Gastrocnemius medialis (tissue), 4 donors: ENCODE results near the gene MAP3K10. TPM values are rescaled to one million over a fixed set of nuclear protein-coding genes. Genes with fewer than 3 reads are reported as not detected.

ENCODE experiments used
- ATAC-seq, 2 donors: fragments of 150-250 bp; one replicate each; pipeline ENCODE4 v1.9.1; 2016
- DNase-seq, 2 donors: peaks; one replicate each; pipeline ENCODE4 v3.0.0-alpha.2; 2019
- H3K27ac ChIP-seq, 4 donors: fragments of 200-600 bp; sonication (generic); 1 replicate in 1 of 4; 2 replicates in 3 of 4; pipeline ENCODE4 v1.5.1; 2016 to 2018; ENCODE audit warnings: mild to moderate bottlenecking in 2 of 4, moderate library complexity in 1 of 4
- H3K27me3 ChIP-seq, 3 donors: fragments of 200-600 bp; sonication (generic) in 2 of 3; 1 replicate in 1 of 3; 2 replicates in 2 of 3; pipeline versions ENCODE4 v1.5.1 to v1.6.0; 2016 to 2019; ENCODE audit warnings: mild to moderate bottlenecking in 1 of 3, moderate library complexity in 1 of 3
- H3K36me3 ChIP-seq, 2 donors: fragments of 200-600 bp; sonication (generic) in 1 of 2; one replicate each; pipeline ENCODE4 v1.5.1; 2017 to 2018
- H3K4me1 ChIP-seq, 2 donors: fragments of 200-600 bp; sonication (generic) in 1 of 2; one replicate each; pipeline ENCODE4 v1.5.1; 2016 to 2017; ENCODE audit warnings: mild to moderate bottlenecking in 2 of 2
- H3K4me3 ChIP-seq, 4 donors: fragments of 200-600 bp; sonication (generic) in 3 of 4; 1 replicate in 1 of 4; 2 replicates in 3 of 4; pipeline ENCODE4 v1.5.1; 2016 to 2019; ENCODE audit warnings: mild to moderate bottlenecking in 2 of 4
- H3K9me3 ChIP-seq, 3 donors: fragments of 200-600 bp; sonication (generic) in 2 of 3; 1 replicate in 1 of 3; 2 replicates in 2 of 3; pipeline ENCODE4 v1.5.1; 2016 to 2019
- CTCF ChIP-seq, 5 experiments: fragments of 450-650 bp in 3 of 5; fragments of 200-600 bp in 2 of 5; sonication (generic) in 2 of 5; IDR thresholded peaks in 4 of 5; conservative IDR thresholded peaks in 1 of 5; 1 replicate in 4 of 5; 2 replicates in 1 of 5; pipeline ENCODE4 v1.5.1; 2016 to 2019; ENCODE audit warnings: antibody characterized with exemption in 5 of 5, mild to moderate bottlenecking in 3 of 5, moderate library complexity in 3 of 5
- POLR2A ChIP-seq, 2 donors: fragments of 450-650 bp; IDR thresholded peaks; one replicate each; pipeline ENCODE4 v1.6.1; 2017; ENCODE audit warnings: antibody characterized with exemption in 2 of 2, mild to moderate bottlenecking in 2 of 2, moderate library complexity in 2 of 2
- in situ Hi-C, 4 donors: fragments of 200-750 bp; cut with MboI; loops; one replicate each; pipeline versions ENCODE4 v1.15.0 to v1.8.0; 2017; ENCODE audit warnings: low sequenced_read_pairs in 4 of 4
- intact Hi-C: fragments of 100-400 bp; cut with DNase I; formaldehyde crosslinking; loops from one replicate; pipeline ENCODE4 v1.15.1; 2023; ENCODE audit warnings: low total_unique reads
- total RNA-seq, 4 donors: library from RNA; depleted of rRNA; stranded (reverse); fragments of >200 nt; gene quantifications; one replicate each; pipeline versions ENCODE4 v1.1.0 to v1.2.3, GENCODE V29; 2016

The MAP3K10 gene
- total RNA-seq, 4 donors from 2014 or later: 16.4 to 25.8 (median 21.6) TPM

GRCh38 chr19:40232479-40232878, 41.3 kb downstream of the MAP3K10 start:
- DNase-seq: no peak
- ATAC-seq: no peak
- Histone ChIP-seq H3K4me1 (peaks cover 5 to 17% of the 10 kb centered on the region in 2 donors), H3K9me3 (no peaks in the 10 kb centered on the region), H3K27me3 (peaks cover 0 to under 1% (median 0%) of the 10 kb centered on the region in 3 donors), H3K4me3 (no peak overlapping the region), H3K36me3 (peaks cover 3 to 46% of the 10 kb centered on the region in 2 donors), H3K27ac (no peak overlapping the region)
- intact Hi-C loops: no loop called here
- in situ Hi-C loops: no loop called here
- no peak for TF ChIP-seq CTCF (IDR thresholded peaks at IDR 0.05 in 4 of 5, conservative IDR thresholded peaks at IDR 0.05 in 1 of 5)

- peaks cover 5 to 17% of the 10 kb centered on the region in 2 donors for H3K4me1 ChIP-seq
- H3K4me3 ChIP-seq: no peak overlapping the region
- H3K27ac ChIP-seq: no peak overlapping the region
- peaks cover 3 to 53% of the 10 kb centered on the region in 2 donors for H3K36me3 ChIP-seq
- TF ChIP-seq POLR2A (IDR thresholded peaks at IDR 0.05) (no peak), CTCF (IDR thresholded peaks at IDR 0.05 in 4 of 5, conservative IDR thresholded peaks at IDR 0.05 in 1 of 5) (no peak)
- ATAC-seq (no peak), DNase-seq (no peak)
- H3K27me3 ChIP-seq: no peaks in the 10 kb centered on the region
- H3K9me3 ChIP-seq: no peaks in the 10 kb centered on the region
- in situ Hi-C loops: no loop called here
- intact Hi-C loops: no loop called here
Observed at GRCh38 chr19:40232949-40233810, 42.0 kb downstream of the MAP3K10 start.

- DNase-seq: no peak
- intact Hi-C loops: no loop called here
Observed at GRCh38 chr19:40233811-40234389, 42.7 kb downstream of the MAP3K10 start.

GRCh38 chr19:40234429-40235237, 43.4 kb downstream of the MAP3K10 start:
- H3K27me3 ChIP-seq: no peaks in the 10 kb centered on the region
- H3K4me1 ChIP-seq: peaks cover 5 to 17% of the 10 kb centered on the region in 2 donors
- H3K9me3 ChIP-seq: no peaks in the 10 kb centered on the region
- peaks cover 3 to 68% of the 10 kb centered on the region in 2 donors for H3K36me3 ChIP-seq
- no peak overlapping the region for H3K27ac ChIP-seq
- no peak overlapping the region for H3K4me3 ChIP-seq
- ATAC-seq: no peak
- no peak for TF ChIP-seq POLR2A (IDR thresholded peaks at IDR 0.05)
- TF ChIP-seq CTCF (IDR thresholded peaks at IDR 0.05 in 4 of 5, conservative IDR thresholded peaks at IDR 0.05 in 1 of 5): no peak
- in situ Hi-C loops (no loop called here), intact Hi-C loops (no loop called here)
- DNase-seq: no peak

More at GRCh38 chr19:40233811-40234389, 42.7 kb downstream of the MAP3K10 start:
- in situ Hi-C loops: no loop called here
- no peaks in the 10 kb centered on the region for H3K9me3 ChIP-seq
- no peak for ATAC-seq
- H3K4me3 ChIP-seq: no peak overlapping the region
- TF ChIP-seq CTCF (IDR thresholded peaks at IDR 0.05 in 4 of 5, conservative IDR thresholded peaks at IDR 0.05 in 1 of 5): no peak
- no peak for TF ChIP-seq POLR2A (IDR thresholded peaks at IDR 0.05)
- no peak overlapping the region for H3K27ac ChIP-seq
- H3K36me3 ChIP-seq: peaks cover 3 to 60% of the 10 kb centered on the region in 2 donors
- H3K27me3 ChIP-seq: no peaks in the 10 kb centered on the region
- H3K4me1 ChIP-seq: peaks cover 5 to 17% of the 10 kb centered on the region in 2 donors
